OCI-M2 (cell line): ENCODE measurements around the gene SLC25A14.

ENCODE experiments used
- DNase-seq: peaks from one replicate; lab custom pipeline; 2025; ENCODE audit not compliant: unreplicated experiment; lab: John Stamatoyannopoulos, UW

SLC25A14 gene

DNA sequence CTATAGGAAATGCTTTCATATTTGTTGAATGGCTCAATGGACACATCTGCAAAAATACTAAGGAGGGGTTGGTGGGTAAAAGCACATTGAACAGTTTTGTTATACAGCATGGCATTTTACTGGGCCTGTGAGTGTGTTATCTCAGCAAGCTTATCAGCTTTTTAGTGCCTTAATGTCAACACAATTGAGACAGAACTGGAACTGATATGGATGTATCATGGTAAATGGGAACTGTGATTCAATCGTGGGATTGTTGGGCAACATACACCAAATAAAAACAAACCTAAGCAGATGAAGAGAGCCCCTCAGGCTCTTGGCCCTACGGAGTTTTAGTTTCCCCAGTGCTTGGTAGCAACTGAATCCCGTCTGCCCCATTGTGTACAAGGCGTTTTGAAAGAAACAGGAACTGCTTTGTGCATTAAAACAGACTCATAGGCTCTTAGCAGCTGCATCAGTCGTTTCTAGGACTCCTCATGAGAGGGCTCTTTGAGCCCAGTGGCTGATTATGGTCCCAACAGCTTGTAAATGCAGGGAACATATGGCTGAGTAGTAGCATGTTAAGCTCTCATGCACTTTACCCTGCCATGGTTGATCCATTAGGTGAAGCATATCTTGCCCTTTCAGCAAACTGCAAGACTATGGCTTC is 38.4 kb downstream of the SLC25A14 start:
- no peak for DNase-seq

DNA sequence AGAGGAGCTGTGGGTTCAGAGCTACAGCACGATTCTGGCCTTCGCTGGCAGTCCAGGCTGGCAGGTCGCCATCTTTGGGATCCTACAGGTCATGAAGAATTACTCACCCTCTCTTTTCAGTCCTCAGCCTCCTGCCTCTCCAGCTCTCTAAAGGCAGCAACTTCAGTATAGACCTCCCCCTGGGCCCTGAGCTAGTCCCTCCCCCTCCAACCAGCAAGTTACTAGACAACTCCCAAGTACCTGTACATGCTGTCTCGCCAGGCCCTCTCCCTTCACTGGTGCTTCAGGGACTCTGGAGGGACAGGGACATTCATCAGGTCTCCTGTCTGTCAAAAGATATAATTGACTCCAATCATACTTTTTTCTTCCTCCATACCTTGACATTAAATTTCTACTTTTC is 45.8 kb downstream of the SLC25A14 start, which contains the start of gene GPR119:
Gene GPR119 (minus strand): TSS at position 155 of the 400 bp plus-strand sequence. CDS start 227 bp downstream, outside the sequence.
- DNase-seq = no peak

DNA sequence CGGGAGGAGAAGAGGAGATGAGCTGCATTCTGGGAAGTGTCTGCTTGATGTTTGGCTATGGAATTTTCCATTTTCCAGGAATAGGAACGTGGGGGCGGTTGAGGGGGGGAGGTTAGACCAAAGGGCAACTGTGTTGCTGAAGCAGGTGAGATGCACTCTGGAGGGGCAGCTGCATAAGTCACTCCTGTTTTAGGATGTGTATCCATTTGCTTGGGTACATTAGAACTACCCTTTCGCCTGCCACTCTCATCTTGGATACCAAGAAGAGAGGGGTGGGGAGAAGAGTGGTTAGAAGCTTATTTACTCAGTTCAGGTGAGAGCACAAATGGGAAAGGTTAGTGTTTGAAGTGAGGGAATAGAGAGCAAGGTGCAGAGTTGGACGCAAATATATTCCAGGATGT is 46.7 kb downstream of the SLC25A14 start:
- DNase-seq = no peak

DNA sequence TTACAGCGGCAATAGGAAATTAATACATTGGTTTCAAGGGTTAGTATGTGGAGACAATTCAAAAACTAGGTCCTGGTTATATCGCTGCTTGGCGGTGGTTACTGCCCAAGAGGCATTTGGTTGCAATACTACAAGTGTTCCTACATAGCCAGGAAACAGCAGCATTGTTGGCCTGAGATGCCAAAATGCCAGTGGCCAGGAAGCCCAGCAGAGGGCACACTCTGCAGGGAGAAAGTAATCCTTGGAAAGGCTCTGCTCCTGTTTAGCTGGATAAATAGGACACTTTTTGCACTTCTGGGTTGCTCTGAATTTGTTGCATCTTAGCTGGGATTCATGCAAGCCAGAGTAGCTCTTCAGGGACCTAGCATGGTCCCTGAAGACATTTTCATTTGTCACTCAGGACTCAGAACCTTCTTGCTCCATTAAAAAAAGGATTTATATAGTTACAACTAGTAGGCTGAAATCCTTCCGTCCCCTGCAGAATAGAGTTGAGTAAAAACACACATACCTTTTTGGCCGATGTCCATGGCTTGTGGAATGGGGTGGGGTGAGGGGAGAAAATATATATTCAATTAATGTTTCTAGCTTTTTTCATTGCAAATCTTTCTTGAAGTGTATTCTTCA is 53.8 kb downstream of the SLC25A14 start:
- DNase-seq = no peak

DNA sequence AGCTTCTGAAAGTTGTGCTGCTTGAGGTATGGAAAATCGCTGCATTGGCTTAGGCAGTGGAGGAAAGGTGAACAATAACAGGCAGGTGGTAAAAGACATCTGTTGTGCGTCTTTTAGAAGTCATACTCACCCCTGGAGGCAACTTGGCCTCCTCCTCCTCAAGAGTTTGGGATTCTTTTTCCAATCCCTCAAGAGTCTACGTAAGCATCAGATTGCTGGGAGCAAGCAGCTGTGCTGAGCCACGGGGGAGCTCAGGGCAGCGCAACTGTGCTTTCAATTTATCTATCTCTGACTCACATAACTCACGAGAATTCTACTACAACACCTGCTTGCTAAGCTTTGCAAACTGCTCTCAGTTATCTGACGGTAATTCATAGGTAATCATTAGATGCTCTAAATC is 55.6 kb downstream of the SLC25A14 start:
- DNase-seq = no peak

DNA sequence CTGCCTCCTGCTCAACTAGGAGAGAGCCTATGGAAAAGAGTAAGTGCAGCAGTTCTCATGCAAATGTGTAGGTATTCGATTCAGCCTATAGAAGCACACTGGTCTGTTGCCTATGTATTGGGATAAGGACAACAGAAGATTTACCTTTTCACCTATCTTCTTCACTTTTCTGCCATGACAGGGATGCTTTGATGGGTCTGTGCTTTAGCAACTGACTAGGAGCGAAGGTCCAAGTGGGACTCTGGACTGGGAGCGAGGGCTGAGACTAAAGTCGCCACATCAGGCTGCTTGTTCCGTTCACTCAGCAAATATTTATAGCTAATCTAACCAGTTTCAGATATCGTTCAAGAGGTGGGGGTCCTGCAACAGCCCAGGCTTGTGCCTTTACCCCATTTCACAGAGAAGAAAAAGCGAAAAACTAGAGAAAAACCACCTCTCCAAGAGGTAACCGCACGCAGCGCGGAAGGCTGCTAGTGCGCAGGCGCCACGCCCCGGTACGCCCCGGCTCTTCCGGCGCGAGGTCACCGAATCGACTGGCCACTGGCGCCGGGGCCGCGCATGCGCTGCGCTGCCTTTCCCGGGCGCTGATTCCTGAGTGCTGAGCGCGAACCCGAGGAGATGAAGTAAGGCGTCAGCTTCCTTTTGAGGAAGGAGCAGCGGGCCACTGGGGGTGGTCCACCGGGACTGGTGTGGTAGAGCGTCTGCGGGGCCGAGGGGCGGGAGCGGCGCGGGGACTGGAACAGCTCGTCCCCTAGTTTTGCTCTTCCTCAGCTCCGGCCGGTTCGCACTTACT is 61.9 kb downstream of the SLC25A14 start, which contains the start of gene RBMX2:
Gene RBMX2 (plus strand): TSS at position 573 of the 793 bp plus-strand sequence. CDS start 46 bp downstream, at position 619.
- DNase-seq = no peak

DNA sequence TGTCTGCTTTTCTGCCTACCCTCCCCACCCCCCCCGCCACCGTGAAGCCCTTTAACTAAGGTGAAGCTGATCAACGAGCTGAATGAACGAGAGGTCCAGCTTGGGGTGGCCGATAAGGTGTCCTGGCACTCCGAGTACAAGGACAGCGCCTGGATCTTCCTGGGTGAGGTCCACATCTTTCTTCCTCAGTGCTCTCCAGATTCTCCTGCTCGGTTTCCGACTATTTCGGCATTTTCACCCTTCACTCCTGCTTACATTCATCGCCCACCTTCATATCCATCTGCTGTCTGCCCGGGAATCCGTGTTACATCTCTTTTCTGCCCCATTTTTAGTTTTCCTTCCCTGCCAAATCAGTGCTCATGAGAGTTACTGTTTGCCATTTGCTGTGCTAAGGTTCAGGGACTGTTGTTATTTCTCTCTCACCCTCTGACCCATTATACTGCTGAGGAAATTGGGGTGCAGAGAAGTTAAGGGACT is 62.5 kb downstream of the SLC25A14 start:
- no peak for DNase-seq

DNA sequence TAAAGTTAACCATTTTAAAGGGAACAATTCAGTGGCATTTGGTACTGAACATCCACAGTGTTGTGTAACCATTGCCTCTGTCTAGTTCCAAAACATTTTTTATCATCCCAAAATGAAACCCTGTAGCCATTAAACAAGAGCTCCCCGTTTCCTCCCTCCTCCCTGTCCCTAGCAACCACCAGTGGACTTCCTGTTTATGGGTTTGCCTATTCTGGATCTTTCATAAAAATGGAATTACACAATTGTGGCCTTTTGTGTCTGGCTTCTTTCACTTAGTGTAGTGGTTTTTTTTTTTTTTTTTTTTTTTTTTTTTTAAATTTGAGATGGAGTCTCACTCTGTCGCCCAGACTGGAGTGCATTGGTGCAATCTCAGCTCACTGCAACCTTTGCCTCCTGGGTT is 73.7 kb downstream of the SLC25A14 start:
- no peak for DNase-seq

DNA sequence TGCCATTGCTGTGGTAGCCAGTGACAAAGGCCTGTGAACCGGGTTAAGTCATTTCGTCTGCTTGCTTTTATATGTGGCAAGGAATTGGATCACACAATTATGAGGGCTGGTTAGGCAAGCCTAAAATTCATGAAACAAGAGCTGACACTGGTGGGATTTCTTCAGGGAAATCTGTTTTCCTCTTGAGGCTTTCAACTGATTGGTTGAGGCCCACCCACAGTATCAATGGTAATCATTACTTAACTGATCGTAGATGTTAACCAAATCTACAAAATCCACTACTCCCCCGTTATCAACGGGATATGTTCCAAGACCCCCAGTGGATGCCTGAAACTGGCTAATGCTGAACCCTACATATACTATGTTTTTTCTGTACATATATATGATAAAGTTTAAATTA is 75.1 kb downstream of the SLC25A14 start:
- no peak for DNase-seq

DNA sequence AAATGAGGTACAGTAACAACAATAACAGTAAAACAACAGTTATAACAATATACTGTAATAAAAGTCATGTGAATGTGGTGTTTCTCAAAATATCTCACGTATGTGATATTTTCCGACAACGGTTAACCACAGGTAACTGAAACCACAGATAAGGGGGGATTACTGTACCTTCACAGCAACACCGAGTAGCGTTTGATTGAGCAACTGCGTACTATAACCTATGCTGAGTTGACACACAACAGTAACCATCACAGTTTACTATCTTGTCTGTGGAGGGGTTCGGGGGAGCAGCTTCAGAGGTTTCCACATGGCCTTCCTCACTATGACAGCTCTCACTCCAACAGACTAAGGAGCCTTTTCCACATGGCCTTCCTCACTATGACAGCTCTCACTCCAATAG is 75.5 kb downstream of the SLC25A14 start:
- DNase-seq = no peak

DNA sequence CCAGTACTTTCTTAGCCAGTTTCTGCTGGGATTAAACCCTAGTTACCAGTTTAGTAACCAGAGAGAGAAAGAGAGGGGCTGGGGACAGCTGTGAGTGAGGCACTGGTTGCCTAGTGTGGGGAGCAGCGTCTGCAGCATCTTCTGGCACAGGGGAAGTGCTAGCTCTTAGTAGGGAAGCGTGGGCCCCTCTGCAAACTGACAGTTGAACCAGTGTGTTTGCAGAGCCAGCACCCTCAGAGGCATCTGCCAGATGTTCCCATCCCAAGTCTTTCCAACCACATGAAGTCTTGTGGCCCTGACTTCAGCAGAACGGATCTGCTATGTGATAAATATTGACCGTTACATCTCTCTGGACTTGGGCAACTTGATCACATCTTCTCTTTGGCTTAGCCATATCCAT is 77.1 kb downstream of the SLC25A14 start:
- DNase-seq = no peak

DNA sequence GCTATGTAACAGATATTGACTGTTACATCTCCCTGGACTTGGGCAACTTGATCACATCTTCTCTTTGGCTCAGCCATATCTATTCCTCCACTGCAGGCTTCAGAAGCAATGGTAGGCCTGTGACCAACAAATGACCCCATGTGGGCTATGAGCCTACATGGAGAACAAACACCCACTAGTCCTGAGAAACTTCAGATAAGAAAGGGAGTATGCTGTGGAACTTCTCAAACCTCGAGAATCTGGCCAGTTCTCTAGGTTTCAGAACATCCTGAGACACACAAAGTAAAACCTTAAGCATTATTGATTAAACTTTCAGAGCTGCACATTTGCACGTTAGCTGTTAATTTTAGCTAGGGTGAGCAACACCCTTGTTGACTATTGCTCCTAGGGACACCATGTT is 78.3 kb downstream of the SLC25A14 start:
- no peak for DNase-seq

DNA sequence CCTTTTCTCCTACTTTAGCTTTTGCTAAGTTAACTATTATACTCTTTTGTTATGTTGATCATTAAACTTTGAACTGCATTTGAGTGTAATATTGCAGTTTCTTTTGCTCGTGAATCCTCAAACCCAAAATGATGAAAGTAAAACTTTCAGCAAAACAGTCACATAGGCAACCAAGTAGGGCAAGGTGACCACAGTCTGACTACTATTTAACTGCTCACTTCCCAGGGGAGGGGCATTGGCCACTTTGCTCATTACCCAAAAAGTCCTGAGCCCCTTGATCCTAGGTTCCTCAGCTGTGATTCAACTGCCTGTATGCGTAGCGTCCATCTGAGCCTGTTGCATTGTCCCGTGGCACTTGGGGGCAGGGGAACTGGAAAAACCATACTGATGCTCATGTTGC is 79.0 kb downstream of the SLC25A14 start:
- no peak for DNase-seq

DNA sequence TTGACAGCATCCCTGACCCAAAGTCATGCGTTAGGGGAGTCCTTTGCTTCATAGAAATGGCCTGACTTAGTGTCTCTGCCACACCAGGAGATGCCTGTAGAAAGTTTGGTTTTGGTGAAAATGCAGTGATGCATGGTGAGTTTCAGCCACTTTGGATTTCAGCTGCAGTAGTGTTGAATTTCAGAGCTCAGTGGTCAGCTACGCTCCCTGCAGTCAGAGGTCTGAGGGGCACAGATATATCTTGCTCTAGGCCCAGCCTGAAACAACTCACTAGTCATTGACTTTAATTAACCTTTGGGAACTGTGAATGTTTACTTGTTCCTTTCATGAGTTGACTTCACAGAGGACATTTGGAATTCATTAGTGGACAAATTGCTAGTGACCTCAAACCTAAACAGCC is 79.5 kb downstream of the SLC25A14 start:
- no peak for DNase-seq
